Measurements from ENCODE around the gene PTCD1.
A peak's percentile ranks its signal among the peaks of the same experiment; 100 is the strongest.

The PTCD1 gene

DNA sequence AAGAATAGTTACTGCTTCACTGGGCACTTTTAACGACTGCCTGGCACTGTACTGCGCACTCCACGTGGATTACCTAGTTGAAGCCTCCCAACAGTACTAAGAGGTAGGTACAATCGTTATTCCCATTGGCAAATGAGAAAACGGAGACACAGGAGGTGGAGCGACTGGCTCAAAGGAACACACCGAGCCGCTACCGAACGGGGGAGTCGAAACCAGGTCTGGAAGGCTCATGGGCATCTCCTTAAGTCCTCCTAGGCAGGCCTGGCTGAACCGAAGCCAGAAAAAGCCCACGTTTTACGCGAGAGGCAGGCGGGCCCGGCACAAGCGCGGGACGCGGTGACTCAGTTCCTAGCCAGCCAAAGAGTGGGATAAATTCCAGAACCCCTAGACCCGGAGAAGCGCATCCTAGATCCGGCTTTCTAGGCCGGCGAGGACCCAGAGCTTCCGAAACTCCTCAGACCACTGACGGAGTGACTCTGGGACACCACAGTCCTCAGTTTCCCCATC, 30.7 kb downstream of the PTCD1 start:
- Histone ChIP-seq H3K27ac (peak overlapping the region; percentile 96), H3K9me3 (no peaks in the 10 kb centered on the region), H3K4me3 (ENCODE audit: low read depth in 1 of 2, low read length in 1 of 2) (peak overlapping the region; percentile 79 to 100), H3K36me3 (peaks cover 51% of the 10 kb centered on the region), H3K4me1 (ENCODE audit: control insufficient read depth in 1 of 2, insufficient read depth in 1 of 2, low read depth in 1 of 2, low read length in 1 of 2) (peaks cover 35 to 38% of the 10 kb centered on the region in 2 experiments), H3K27me3 (no peaks in the 10 kb centered on the region)
- TF ChIP-seq CTCF (IDR thresholded peaks at IDR 0.05): no peak

DNA sequence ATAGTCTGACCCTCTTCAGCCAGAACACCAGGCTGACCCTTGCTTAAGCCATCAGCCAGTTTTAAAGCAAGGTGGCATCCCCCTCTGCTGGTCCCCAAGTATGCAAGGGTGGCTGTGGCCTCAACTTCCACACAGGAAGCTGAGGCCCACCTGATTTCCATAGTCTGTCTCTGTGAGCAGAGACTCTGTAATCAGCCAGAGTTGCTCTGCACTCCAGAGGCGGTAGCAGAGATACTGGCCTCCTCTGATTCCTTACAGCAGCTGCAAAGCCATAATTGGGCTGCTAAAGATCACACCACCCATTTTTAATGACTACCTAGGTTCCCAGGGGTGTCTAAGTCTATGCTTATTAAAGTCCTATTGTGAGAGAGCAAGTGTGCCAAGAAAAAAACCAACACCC, 32.0 kb downstream of the PTCD1 start:
- Histone ChIP-seq H3K4me1 (ENCODE audit: control insufficient read depth in 1 of 2, insufficient read depth in 1 of 2, low read depth in 1 of 2, low read length in 1 of 2) (peaks cover 35 to 38% of the 10 kb centered on the region in 2 experiments), H3K36me3 (peaks cover 40% of the 10 kb centered on the region), H3K9me3 (no peaks in the 10 kb centered on the region), H3K4me3 (ENCODE audit: low read depth in 1 of 2, low read length in 1 of 2) (no peak overlapping the region), H3K27me3 (no peaks in the 10 kb centered on the region), H3K27ac (no peak overlapping the region)
- no peak for TF ChIP-seq CTCF (IDR thresholded peaks at IDR 0.05)

DNA sequence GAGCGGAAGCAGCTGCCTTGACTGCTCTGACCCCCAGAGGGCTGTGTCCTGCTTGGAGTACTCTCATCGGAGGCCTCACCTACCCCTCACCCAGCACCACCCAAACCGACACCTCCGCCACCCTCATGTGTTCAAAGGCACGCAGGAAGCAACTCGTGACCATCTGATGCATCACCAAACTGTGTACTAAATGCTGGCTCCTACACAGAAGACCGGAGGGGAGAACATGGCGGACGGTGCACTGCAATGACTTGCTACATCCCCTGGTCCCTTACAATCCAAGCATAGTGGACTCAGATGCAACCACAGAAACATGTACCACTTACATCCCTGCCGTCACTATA, 33.6 kb downstream of the PTCD1 start:
- no peak for TF ChIP-seq CTCF (IDR thresholded peaks at IDR 0.05)
- peaks cover 40% of the 10 kb centered on the region for H3K36me3 ChIP-seq
- no peaks in the 10 kb centered on the region for H3K27me3 ChIP-seq
- H3K9me3 ChIP-seq: no peaks in the 10 kb centered on the region
- H3K4me1 ChIP-seq (ENCODE audit: control insufficient read depth in 1 of 2, insufficient read depth in 1 of 2, low read depth in 1 of 2, low read length in 1 of 2): peaks cover 25 to 29% of the 10 kb centered on the region in 2 experiments
- H3K27ac ChIP-seq: no peak overlapping the region
- H3K4me3 ChIP-seq (ENCODE audit: low read depth in 1 of 2, low read length in 1 of 2): no peak overlapping the region

- no peak overlapping the region for H3K4me3 ChIP-seq (ENCODE audit: low read depth in 1 of 2, low read length in 1 of 2)
- no peaks in the 10 kb centered on the region for H3K9me3 ChIP-seq
- no peak overlapping the region for H3K27ac ChIP-seq
- H3K36me3 ChIP-seq: peaks cover 43% of the 10 kb centered on the region
- no peak for TF ChIP-seq CTCF (IDR thresholded peaks at IDR 0.05)
- H3K27me3 ChIP-seq: no peaks in the 10 kb centered on the region
- H3K4me1 ChIP-seq (ENCODE audit: control insufficient read depth in 1 of 2, insufficient read depth in 1 of 2, low read depth in 1 of 2, low read length in 1 of 2): peaks cover 19 to 24% of the 10 kb centered on the region in 2 experiments
These were observed 34.2 kb downstream of the PTCD1 start for GRCh38 chr7:99404235-99404976.

GRCh38 chr7:99403764-99404163, 34.8 kb downstream of the PTCD1 start:
- H3K36me3 ChIP-seq: peaks cover 49% of the 10 kb centered on the region
- H3K27me3 ChIP-seq: no peaks in the 10 kb centered on the region
- H3K27ac ChIP-seq: no peak overlapping the region
- H3K4me3 ChIP-seq (ENCODE audit: low read depth in 1 of 2, low read length in 1 of 2): no peak overlapping the region
- H3K4me1 ChIP-seq (ENCODE audit: control insufficient read depth in 1 of 2, insufficient read depth in 1 of 2, low read depth in 1 of 2, low read length in 1 of 2): peaks cover 16 to 21% of the 10 kb centered on the region in 2 experiments
- TF ChIP-seq CTCF (IDR thresholded peaks at IDR 0.05): no peak
- H3K9me3 ChIP-seq: no peaks in the 10 kb centered on the region
